GM12891 (cell line): ENCODE measurements around the gene LTBP1.

Source experiments
- POLR2A ChIP-seq: IDR thresholded peaks from 2 replicates; pipeline ENCODE4 v1.6.1; 2011; ENCODE audit warnings: low read depth, low read length, control low read depth
- SPI1 ChIP-seq: IDR thresholded peaks from 2 replicates; pipeline ENCODE4 v1.6.1; 2011; ENCODE audit warnings: low read depth, low read length, control low read depth
- TAF1 ChIP-seq: IDR thresholded peaks from 2 replicates; pipeline ENCODE4 v1.6.1; 2011; ENCODE audit warnings: low read depth, low read length, control low read depth

GRCh38 chr2:33084433-33084832 lies 137.7 kb downstream of the LTBP1 start:
- TF ChIP-seq SPI1 (no peak), POLR2A (no peak), TAF1 (no peak)
